ENCODE measurements around the gene B4GALT2.

Gene B4GALT2

DNA sequence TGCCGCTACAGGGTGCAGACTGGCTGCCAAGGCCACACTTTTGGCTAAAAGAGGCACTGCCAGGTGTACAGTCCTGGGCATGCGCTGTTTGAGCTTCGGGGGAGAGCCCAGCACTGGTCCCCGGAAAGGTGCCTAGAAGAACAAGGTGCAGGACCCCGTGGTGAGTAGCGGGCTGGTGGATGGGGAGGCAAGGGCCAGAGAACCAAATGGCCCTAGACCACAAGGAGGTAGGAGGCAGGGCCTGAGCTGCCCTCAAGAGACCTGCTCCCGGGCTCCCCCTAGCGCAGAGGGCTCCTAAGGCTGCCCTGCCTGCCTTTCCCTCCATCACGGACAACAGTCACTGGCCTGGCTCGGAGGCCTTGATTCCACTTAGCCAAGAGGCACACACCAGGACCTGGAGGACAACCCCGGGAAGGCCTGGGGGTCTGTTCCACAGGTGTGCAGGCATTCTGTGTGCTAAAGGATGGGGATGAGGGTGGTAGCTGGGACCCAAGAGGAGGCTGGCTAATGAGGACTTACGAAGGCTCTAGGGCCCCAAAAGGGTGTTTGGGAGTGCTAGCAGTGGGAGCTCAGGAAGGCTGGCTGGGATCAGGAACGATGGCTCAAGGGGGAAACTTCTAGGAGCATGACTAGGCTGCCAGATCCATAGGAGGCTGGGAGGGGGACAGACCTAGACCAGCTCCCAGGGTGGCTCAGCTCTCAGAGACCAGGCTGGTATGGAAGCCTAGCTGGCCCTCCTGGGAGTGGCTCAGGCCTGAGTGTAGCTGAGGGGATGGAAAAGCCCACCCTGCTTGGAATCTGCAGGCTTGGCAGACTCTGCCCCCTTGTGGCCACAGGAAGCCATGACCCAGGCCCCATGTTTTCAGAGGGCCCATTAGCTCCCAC lies 44.7 kb upstream of the B4GALT2 start:
- Histone ChIP-seq H4K20me1 (ENCODE audit: insufficient read depth, low read length) (no peaks in the 10 kb centered on the region), H3K27ac (ENCODE audit: low read length) (no peak overlapping the region)
- DNase-seq: peak; percentile 72

DNA sequence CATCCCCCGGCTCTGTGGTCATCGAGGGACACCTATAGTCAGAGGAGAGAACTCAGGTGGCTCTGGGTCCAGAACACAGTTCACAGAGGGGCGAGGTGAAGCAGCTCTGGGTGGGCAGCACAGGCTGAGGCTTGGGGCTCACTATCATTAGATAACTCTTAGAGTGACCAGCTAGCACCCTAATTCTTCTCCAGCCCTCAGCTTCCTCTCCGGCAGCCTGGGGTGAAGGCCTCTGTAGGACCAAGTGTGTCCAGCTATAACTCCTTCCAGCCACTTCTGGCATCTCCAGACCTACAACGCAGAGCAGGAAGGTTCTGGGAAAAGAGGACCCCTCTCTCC lies 44.1 kb upstream of the B4GALT2 start:
- H3K4me1 ChIP-seq (ENCODE audit: low read length): peaks cover 5% of the 10 kb centered on the region

More for the DNA sequence above, 44.7 kb upstream of the B4GALT2 start:
- Histone ChIP-seq H3K79me2 (ENCODE audit: low read length) (no peaks in the 10 kb centered on the region), H3K9ac (ENCODE audit: low read length) (peak overlapping the region; percentile 25; the same call in 1 of the 2 replicates), H3K4me3 (ENCODE audit: low read length) (peak overlapping the region; percentile 25), H3K4me1 (ENCODE audit: low read length) (peaks cover 5% of the 10 kb centered on the region), H3K9me2 (replicated peaks; ENCODE audit: insufficient read depth, low read length) (no peaks in the 10 kb centered on the region), H2AFZ (ENCODE audit: low read length) (peak overlapping the region; percentile 89), H3K9me3 (replicated peaks; ENCODE audit: insufficient read depth, low read length) (no peaks in the 10 kb centered on the region), H3K27me3 (replicated peaks; ENCODE audit: insufficient read depth, low read length) (no peaks in the 10 kb centered on the region), H3K36me3 (replicated peaks; ENCODE audit: insufficient read depth, low read length) (no peaks in the 10 kb centered on the region), H3K4me2 (ENCODE audit: low read depth, low read length) (peak overlapping the region; percentile 46), H3F3A (ENCODE audit: insufficient read depth, low read length) (no peaks in the 10 kb centered on the region)
- TF ChIP-seq CTCF (IDR thresholded peaks at IDR 0.05; ENCODE audit: low read length): peak; percentile 83
- TF ChIP-seq EZH2 (optimal IDR thresholded peaks at IDR 0.05; ENCODE audit: low read depth, low read length): no peak

DNA sequence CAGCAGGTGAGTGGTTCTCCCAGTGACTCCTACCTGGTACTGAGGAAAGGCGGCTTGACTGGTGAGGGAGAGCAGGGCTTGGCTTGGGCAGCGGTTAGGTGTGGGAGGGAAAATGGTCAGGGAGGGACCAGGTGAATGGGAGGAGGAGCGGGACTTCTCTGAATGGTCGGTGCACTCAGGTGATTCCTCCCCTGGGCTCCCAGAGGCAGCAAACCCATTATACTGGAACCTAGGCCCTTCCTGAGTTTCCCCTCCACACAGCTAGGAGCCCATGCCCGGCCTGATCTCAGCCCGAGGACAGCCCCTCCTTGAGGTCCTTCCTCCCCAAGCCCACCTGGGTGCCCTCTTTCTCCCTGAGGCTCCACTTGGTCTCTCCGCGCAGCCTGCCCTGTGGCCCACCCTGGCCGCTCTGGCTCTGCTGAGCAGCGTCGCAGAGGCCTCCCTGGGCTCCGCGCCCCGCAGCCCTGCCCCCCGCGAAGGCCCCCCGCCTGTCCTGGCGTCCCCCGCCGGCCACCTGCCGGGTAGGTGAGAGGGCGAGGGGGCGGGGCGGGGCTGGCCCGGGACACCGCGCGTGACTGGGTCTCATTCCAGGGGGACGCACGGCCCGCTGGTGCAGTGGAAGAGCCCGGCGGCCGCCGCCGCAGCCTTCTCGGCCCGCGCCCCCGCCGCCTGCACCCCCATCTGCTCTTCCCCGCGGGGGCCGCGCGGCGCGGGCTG lies 43.1 kb upstream of the B4GALT2 start:
- no peaks in the 10 kb centered on the region for H4K20me1 ChIP-seq (ENCODE audit: insufficient read depth, low read length)
- no peak overlapping the region for H3K9ac ChIP-seq (ENCODE audit: low read length)
- no peak overlapping the region for H3K4me2 ChIP-seq (ENCODE audit: low read depth, low read length)
- no peak overlapping the region for H3K27ac ChIP-seq (ENCODE audit: low read length)
- no peaks in the 10 kb centered on the region for H3K9me3 ChIP-seq (replicated peaks; ENCODE audit: insufficient read depth, low read length)
- no peak for TF ChIP-seq CTCF (IDR thresholded peaks at IDR 0.05; ENCODE audit: low read length)
- no peak for TF ChIP-seq EZH2 (optimal IDR thresholded peaks at IDR 0.05; ENCODE audit: low read depth, low read length)
- no peak for TF ChIP-seq EZH2phosphoT487 (IDR thresholded peaks at IDR 0.05; ENCODE audit: low read length)
- H3K4me1 ChIP-seq (ENCODE audit: low read length): peaks cover 5% of the 10 kb centered on the region
- no peaks in the 10 kb centered on the region for H3K79me2 ChIP-seq (ENCODE audit: low read length)
- no peaks in the 10 kb centered on the region for H3K27me3 ChIP-seq (replicated peaks; ENCODE audit: insufficient read depth, low read length)
- no peak overlapping the region for H2AFZ ChIP-seq (ENCODE audit: low read length)
- H3K4me3 ChIP-seq (ENCODE audit: low read length): no peak overlapping the region
- DNase-seq: no peak
- no peaks in the 10 kb centered on the region for H3F3A ChIP-seq (ENCODE audit: insufficient read depth, low read length)
- H3K36me3 ChIP-seq (replicated peaks; ENCODE audit: insufficient read depth, low read length): no peaks in the 10 kb centered on the region
- no peaks in the 10 kb centered on the region for H3K9me2 ChIP-seq (replicated peaks; ENCODE audit: insufficient read depth, low read length)

More for the DNA sequence above, 44.1 kb upstream of the B4GALT2 start:
- Histone ChIP-seq H3K9me2 (replicated peaks; ENCODE audit: insufficient read depth, low read length) (no peaks in the 10 kb centered on the region), H3K9ac (ENCODE audit: low read length) (no peak overlapping the region), H3K4me2 (ENCODE audit: low read depth, low read length) (peak overlapping the region; percentile 46; the same call in 1 of the 2 replicates), H3K79me2 (ENCODE audit: low read length) (no peaks in the 10 kb centered on the region), H4K20me1 (ENCODE audit: insufficient read depth, low read length) (no peaks in the 10 kb centered on the region), H2AFZ (ENCODE audit: low read length) (peak overlapping the region; percentile 89; the same call in 1 of the 2 replicates), H3K36me3 (replicated peaks; ENCODE audit: insufficient read depth, low read length) (no peaks in the 10 kb centered on the region), H3K27ac (ENCODE audit: low read length) (no peak overlapping the region), H3F3A (ENCODE audit: insufficient read depth, low read length) (no peaks in the 10 kb centered on the region), H3K9me3 (replicated peaks; ENCODE audit: insufficient read depth, low read length) (no peaks in the 10 kb centered on the region), H3K27me3 (replicated peaks; ENCODE audit: insufficient read depth, low read length) (no peaks in the 10 kb centered on the region), H3K4me3 (ENCODE audit: low read length) (no peak overlapping the region)
- DNase-seq: no peak
- TF ChIP-seq EZH2phosphoT487 (IDR thresholded peaks at IDR 0.05; ENCODE audit: low read length): no peak
- no peak for TF ChIP-seq EZH2 (optimal IDR thresholded peaks at IDR 0.05; ENCODE audit: low read depth, low read length)
- TF ChIP-seq CTCF (IDR thresholded peaks at IDR 0.05; ENCODE audit: low read length): no peak

All from MM.1S (cell line).